Stimulated activated naive CD8-positive, alpha-beta T cell treated with anti-CD3 and anti-CD28 coated beads, Interleukin-15, Interleukin-2, amounts not matched to agents 100 U/mL and 50 U/mL, for 24 hours (primary cell): ENCODE measurements around the gene C10orf90.

Source experiments
- ATAC-seq: fragments of 150-1000 bp; cut with Tn5 transposase; one replicate; pipeline ENCODE4 v1.10.0; 2021
- DNase-seq: peaks from one replicate; pipeline ENCODE4 v3.0.0; 2021

Gene C10orf90

DNA sequence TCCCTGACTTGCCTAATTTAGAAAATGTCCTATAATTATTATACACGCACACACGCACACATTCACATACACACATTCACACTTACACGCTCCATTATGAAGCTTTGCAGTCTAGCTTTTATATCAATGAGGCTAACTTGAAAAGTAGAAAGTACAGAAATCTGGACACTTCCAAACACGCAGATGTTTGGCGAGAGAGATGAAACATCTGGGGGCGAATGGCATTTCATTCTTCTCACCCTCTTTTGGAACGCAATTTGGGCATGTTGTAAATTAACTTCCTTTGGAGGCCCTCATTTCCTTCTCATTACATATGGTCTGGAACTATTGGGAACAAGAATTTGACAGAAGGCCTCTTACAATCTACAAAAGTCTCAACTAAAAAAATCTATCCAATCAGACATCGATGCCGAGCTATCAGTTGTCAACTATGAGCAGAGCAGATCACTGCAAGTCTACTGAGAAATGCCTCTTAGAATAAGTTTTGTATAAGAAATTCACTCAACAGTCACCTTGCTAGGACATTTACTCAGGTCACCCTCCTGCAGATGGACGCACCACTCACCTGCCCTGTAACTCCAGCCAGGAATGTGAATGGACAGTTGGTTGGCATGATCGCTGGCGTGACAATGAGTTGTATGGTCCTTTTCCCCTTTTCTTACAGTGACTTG is 167.0 kb downstream of the C10orf90 start:
- no peak for DNase-seq
- ATAC-seq: no peak

DNA sequence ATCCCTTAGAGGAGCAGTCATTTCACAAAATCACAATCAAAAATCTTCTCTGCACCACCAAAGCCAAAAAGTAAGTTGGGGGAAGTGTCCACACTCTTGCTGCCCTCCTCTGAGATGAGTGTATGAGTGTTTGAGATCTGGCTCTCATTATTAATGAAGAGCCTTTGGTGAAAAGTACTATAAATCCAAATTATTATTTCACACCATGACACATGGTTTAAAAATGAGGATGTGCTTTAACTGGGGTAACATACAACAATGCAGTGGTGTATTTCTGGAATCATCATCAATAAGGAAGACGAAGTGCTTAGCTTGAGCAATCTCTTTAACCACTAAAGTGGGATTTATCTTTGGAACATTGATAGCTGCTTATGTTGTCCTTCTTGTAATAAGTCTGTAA is 168.1 kb downstream of the C10orf90 start:
- ATAC-seq: no peak
- DNase-seq: no peak

DNA sequence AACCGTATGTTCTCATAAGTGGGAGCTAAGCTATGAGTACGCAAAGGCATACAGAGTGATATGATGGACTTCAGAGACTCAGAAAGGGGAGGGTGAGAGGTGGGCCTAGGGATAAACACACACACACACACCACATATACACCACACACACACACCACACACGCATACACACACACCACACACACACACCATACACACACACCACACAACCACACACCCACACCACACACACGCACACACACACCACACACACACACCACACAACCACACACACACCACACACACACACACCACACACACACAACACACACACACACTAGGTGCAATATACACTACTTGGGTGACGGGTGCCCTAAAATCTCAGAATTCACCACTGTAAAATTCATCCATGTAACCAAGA is 168.7 kb downstream of the C10orf90 start:
- ATAC-seq (no peak), DNase-seq (no peak)

DNA sequence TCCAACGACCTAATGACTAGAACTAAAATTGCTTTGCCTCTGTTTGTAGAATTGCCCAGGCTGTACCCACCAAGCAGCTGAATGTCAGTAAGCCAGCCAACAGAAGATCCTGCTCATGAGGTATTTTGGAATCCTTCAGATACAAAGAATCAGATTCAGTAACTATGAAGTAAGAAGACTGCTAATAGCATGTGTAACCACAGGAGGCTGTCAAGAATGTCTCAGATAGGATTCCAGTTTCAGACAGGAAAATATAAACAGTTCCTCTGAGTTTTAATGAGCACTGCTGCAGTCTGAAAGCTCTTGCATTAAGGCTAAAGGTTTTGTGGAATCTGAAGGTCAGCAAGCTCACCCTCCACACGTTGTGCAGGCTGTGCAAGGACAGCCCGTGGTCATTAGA is 169.6 kb downstream of the C10orf90 start:
- no peak for DNase-seq
- no peak for ATAC-seq

DNA sequence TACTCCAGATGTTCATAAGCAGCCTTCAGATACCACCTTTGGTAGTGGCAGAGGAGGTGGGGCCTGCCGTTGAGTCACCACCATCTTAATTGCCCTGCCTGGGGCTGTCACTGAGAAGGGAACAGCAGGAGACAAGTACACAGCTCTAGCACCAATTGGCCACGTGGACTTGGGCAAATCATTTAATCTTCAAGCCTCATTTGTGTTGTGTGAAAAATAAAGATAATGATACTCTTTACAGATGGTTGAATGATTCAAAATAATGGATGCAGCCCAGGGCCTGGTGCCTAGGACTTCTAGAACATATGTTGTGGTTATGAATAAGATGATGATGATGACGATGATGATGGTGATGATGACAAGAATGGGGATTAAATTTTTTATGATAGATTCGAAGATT is 170.3 kb downstream of the C10orf90 start:
- no peak for DNase-seq
- no peak for ATAC-seq

DNA sequence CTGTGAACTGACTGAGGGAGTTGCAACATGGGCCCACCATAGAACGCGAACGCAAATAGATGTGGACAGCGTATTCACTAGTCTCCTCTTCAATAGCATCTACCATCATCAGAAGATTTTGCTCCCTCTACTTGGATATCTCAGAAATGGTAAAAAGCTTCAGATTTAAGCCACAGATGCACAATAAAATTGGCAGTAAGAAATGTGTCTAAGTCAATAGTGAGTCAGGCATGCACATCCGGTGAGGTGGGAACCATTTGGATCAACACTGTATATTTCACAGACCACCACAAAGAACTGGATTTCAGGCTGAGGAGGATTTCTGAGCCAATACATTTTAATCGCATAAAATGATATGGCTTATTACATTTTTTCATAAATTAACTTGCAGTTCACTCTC is 170.7 kb downstream of the C10orf90 start:
- ATAC-seq: no peak

DNA sequence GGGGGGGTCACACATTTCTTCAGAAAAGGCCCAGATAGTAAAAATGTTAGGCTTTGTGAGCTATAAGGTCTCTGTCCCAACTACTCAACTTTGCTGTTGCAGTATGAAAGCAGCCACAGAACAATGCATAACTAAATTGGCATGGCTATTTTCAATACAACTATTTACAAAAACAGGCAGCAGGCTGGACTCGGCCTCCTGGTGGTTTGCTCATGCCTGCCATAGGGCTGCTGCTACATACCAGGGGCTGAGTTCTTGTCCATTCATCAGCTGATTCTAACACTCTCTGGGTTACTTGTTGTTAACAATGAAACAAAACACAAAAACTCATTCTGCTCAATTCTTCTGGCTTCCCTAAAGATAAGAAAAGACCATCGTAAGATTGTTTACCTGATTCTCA is 172.8 kb downstream of the C10orf90 start:
- no peak for DNase-seq

More for the DNA sequence above, 170.7 kb downstream of the C10orf90 start:
- DNase-seq: no peak

DNA sequence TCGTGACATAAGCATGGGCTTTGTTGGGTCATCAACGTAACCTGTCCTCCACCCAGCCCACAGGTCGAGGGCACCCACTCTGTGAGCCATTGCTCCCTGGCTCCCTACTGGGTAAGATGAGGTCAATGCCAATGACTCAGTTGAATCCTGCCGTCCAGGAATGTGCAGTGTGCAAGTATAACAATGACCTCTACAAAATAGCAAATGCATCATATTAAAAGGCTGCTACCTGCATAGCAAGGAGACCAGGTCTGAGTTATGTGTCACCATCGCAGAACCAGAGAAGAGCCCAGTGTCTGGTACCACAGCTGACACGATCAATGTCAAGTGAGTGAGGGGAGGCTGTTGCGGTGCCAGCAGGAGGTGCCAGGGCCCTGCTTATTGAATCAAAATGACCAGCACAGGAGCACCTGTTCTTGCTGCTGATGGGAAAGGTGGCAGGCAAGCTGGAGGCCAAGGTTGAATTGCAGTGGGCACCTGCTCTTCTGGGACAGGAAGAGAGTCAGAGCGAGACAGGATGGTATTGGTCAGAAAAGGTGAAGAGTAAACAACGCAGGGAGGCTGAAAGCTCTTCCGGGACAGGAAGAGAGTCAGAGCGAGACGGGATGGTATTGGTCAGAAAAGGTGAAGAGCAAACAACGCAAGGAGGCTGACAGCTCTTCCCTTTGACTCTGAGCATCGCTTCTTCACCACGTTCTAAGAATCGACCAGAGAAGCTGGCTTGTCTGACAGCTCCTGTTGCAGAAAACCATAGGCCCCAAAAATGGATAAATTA is 173.5 kb downstream of the C10orf90 start:
- no peak for ATAC-seq
- no peak for DNase-seq

More for the DNA sequence above, 172.8 kb downstream of the C10orf90 start:
- ATAC-seq: no peak

DNA sequence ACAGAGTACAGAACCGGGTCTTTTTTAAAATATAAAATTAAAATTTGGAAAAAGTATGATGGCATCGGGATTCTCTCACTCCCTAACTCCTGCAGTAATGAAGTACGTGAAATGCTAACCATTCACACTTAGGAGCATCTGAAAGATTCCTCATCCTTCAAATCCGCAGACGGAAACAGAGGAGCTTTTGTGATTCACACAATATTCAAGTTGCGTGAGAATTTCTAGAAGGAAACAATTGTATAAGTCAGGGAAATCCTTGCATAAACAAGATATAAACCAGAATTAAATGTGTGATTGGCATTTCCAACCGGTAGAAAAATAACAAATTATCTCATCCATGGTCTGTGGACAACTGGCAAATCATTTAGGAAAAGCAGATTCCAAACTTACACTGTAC is 179.0 kb downstream of the C10orf90 start:
- no peak for DNase-seq
- ATAC-seq: no peak

DNA sequence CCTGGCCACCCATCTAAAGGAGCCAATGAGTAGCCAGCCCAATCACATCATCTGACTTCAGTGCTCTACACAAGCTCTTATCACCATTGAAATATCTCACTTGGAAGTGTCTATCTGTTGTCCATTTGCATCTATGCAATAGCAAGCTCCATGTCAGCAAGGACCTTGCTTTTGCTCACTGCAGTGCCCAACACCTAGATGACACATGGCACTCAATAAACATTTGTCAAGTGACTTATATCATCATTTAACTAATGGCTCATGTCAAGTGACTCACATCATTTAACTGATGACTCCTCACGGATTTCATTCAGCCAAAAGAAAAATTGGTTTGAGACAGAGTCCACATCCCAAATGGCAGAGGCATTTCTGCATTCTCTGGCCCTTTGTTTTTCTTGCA is 189.3 kb downstream of the C10orf90 start:
- no peak for ATAC-seq
- no peak for DNase-seq

DNA sequence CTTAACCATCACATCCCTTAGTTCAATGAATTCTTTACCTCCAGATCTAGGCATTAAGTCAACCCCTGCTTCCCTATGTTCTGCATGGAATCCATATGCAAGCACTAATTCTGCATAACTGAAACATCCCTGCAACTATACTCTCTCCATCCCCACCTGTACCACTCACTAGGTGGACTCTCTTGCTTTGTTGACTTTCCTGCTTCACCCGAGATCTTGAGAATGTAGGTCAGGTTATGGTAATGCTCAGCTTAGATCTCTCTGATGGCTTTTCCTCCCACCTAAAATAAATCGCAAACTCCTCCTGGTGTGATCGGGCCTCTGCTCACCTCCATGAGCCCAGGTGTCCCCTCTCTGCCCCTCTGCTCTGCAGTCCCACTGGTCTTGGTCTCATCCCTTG is 189.8 kb downstream of the C10orf90 start:
- ATAC-seq (no peak), DNase-seq (no peak)

DNA sequence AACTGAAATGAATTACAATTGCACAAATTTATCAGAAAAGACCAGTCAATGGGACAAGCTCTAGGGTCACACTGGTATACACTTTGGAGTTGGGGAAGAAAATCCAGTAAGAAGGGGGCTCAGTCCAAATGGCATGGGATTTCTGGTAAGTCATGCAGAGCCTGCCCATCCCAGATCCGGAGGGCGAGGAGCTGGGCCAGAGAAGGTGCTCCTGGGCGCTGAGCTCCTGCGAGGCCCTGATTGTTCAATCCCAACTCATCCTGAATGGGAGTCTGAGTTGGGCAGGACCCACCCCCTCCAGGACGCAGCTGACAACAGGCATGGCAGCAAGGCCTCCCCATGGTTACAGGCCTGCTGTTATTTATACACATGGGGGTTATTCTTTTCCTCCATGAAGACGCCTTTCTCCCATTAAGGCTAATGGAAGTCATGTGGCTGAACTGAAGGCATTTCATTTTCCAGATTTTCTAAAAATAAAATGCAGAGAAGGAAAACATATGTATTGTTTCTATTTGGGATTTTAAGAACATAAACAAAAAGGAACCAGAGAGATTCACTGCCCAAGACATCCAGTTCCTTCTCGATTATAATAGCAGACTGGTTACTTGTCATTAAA is 191.1 kb downstream of the C10orf90 start:
- DNase-seq: no peak
- no peak for ATAC-seq

DNA sequence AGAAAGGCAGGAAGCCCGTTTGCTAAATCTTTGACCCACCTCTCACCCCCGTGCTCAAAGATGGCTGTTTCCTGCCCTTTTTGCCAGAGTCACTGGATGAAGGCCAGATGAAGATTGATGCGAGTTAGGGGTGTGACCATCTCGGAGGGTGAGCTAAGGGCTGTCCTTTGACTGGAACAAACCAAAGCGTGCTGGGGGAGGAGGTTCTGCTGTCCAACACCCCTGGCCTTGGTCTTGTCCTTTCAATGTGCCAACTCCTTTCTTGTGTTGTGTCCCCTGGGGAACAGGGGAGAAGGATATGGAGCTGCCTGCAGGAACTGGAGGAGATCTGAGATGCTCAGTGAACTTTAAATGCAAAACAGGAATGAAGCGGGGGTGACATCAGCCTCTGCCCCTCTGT is 191.9 kb downstream of the C10orf90 start:
- DNase-seq: no peak
- ATAC-seq: no peak

DNA sequence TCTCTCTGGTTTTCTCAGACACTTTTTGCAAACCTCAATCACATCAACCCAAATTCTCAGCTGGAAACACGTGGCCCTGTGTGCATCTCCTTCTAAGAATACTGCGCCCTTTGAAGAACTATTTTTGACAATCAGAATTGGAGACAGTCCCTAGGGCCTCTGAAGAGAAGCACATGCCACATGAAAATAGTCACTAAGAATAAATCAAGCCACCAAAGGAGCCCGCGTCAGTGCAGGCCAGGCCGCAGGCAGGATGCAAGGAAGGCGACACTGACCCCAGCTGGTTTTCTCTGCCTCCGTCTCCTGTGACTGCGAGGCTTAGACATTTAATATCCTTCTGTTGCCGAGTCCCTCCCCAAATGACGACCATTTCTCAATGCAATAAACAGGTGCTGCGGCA is 194.2 kb downstream of the C10orf90 start:
- ATAC-seq: no peak

DNA sequence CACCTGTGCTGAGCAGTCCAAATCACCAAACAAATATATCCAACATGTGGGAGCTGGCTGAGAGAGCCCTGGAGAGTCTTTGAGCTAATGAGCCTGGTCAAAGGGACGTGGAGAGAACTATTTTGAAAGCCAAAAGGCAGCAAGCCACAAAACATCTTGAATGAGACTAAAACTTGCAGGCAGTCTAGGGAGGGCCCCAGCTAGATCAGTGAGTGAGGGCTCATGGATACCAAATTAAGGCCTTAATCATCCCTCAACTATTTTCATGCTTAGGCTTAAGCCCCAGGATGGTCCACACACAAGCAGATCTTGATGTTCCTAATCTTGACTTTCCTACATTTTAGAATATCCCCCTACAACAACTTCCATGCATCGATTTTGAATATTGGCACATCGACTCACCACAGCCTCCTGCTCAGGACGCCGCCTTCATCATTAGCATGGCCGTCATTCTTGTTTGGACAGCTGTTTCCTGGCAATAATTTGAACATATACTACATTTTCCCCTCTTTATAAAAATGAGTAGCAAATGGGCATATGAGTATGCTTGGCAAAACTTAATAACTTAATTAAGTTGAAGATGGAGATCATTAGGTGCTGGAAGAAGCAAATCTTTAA is 195.3 kb downstream of the C10orf90 start:
- DNase-seq (no peak), ATAC-seq (no peak)

More for the DNA sequence above, 194.2 kb downstream of the C10orf90 start:
- DNase-seq: no peak

DNA sequence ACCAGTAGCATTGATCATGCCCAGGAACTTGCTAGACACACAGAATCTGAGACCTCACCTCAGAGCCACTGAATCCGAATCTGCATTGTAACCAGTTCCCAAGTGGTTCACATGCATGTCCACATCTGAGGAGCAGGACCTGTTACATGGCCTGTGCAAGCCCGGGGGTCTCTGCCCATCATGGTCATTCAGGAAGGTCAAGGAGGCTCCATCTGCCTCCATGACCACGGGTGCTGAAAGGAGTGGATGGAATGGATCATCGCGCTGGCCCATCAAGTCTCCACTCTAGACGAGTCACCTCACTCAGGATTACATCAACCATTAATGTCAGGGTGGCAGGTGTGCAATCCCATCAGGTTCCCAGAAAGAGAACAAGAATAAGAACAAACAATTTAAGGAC is 196.5 kb downstream of the C10orf90 start:
- ATAC-seq: no peak
- DNase-seq: no peak

DNA sequence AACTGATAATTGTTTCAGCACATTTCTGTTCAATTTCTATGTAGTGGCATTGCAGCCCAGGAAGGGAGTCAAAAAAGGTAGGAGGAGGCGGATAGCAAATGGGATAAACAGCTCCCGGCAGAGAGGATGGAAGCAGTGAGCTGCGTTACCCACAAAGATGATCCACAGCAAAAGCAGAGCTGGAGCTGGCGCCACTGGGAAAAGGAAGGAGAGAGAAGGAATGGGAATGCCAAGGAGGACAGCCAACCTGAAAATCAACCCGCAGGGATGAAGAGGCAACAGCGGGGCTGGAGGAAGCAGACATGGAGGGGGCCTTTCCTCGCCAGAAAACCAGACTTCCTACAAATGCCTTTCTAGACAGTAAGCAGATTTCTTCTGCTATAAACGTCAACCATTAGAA is 199.5 kb downstream of the C10orf90 start:
- DNase-seq: no peak
- ATAC-seq: no peak

DNA sequence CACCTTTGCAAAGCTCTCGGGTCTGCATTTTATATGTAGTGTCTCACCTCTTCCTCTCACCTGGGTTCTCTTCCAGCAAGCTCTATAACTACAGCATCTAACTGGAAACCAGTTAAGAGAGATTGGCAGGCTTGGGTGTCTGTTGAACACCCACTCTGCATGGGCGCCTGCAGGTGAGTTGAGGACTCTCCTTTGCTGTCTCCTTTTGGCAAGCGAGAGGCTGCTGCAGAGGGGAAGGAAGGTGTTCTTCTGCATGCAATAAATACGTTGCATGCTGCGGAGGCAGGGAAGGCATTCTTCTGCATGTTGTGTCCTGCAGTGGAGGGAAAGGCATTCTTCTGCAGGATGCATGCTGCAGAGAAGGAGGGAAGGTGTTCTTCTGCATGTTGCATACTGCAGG is 200.8 kb downstream of the C10orf90 start:
- ATAC-seq: no peak
- DNase-seq: no peak

DNA sequence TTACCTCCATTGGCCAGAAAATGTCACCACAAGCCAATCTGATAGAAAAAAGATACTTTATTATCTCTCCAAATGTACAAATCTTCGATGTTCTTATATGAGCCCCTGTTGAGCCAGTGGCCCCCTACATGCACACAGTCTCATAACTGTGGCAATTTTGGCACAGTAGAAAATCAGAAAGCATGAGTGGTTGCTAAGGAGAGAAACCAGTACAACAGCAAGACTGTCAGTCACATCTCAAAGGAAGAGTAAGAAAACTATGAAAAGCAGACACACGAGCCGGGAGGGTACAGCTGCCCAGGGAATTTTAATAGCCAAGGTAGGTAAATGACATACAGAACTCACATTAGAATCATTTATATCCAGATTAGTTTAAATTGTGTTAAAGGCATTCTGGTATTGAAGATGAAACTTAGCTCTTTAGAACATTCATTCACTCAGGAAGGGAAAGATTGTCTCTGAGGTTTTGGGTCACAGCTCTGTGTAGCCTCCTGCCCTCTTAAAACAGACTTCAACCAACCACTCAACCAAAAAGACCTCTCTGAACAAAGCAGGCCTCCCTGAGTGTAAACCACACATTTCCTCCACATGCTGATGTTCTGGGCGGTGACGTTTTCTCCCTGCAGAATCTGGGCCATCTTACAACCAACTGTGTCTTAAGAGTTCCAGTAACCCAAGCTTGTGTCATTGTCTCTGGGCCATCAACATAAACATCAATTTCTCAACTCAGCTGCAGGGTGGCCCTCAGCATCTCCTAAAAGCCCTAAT is 201.4 kb downstream of the C10orf90 start:
- ATAC-seq: no peak
- no peak for DNase-seq

DNA sequence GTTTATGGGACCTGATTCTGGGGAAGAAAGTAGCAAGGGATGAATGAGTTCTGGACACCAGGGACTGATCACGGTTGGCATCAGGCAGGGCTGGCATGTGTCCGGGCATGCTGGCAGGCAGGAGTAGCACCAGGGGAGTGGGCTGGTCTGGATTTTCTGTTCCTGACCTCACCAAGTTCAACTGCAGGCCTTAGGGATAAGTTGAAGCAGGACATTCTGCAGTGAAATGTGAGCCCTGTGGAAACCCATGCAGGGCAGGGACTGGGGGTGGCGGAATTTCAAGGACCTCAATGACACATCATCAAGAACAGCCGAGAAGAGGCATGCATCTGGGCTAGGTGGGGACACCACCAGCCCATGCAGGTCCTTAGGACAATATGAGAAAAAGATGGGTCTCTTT is 202.0 kb downstream of the C10orf90 start:
- no peak for DNase-seq

DNA sequence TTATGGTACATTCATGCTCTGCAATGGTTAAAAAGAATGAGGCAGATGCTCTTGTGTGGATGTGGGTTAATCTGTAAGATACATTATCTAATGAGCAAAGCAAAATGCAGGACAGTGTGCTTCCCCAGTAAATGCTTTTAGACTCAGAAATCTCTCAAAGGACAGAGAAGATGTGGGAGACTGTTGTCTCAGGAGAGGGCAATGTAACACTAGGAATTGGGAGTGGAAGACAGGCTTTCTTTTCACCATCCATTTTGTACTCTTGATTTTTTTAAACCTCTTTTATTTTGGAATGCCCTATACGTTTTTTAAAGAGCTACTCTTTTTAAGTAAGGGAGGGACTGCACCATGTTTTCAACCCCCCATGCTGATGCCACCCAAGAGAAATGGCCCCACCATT is 204.7 kb downstream of the C10orf90 start:
- ATAC-seq: no peak

More for the DNA sequence above, 202.0 kb downstream of the C10orf90 start:
- no peak for ATAC-seq

DNA sequence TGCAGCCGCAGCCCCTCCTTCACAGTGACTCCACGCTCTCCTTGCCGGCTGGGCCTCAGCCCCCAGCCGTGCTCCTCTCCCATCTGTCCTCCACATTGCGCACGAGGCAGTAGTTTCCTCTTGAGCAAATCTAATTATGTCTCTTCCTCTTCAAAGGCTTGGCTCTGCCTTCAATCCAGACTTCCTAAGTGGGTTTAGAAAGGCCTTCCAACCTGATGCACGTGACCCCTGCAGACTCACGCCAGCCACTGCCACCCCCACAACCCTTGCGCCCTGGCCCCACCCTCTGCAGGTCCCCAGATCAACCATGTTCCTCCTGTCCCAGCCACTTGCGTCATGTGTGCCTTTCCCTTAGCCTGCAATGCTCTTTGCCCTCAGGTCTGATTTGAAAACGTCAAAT is 207.2 kb downstream of the C10orf90 start:
- ATAC-seq: no peak
- DNase-seq: no peak

More for the DNA sequence above, 204.7 kb downstream of the C10orf90 start:
- DNase-seq: no peak
